Stimulated activated CD8-positive, alpha-beta memory T cell treated with anti-CD3 and anti-CD28 coated beads, Interleukin-2, amount 100 ng/mL, for 48 hours (primary cell): ENCODE data around the gene SRP68.
A peak's percentile ranks its signal among the peaks of the same experiment; 100 is the strongest.

ENCODE experiments used
- DNase-seq, 2 donors: peaks; one replicate each; pipeline ENCODE4 v3.0.0-alpha.2; 2020; ENCODE audit warnings: low read depth in 2 of 2

Gene SRP68

GRCh38 chr17:75998327-75998795 lies 74.0 kb downstream of the SRP68 start:
- DNase-seq: no peak

- DNase-seq: peak in 1 of 2 donors; percentile 36
Observed at GRCh38 chr17:75996665-75997590, 75.4 kb downstream of the SRP68 start.

GRCh38 chr17:75995385-75995925 lies 76.9 kb downstream of the SRP68 start:
- no peak for DNase-seq

GRCh38 chr17:75994802-75995370 lies 77.4 kb downstream of the SRP68 start:
- DNase-seq: no peak

- DNase-seq: no peak
Observed at GRCh38 chr17:75991396-75991795, 80.9 kb downstream of the SRP68 start.
